Calu3 (cell line): ENCODE results near the gene NRL. TPM values are rescaled to one million over a fixed set of nuclear protein-coding genes. Genes with fewer than 3 reads are reported as not detected.

Source experiments
- BruUV-seq: library from RNA; stranded (reverse); fragments of 400-500 nt; replicated peaks from 2 replicates; lab custom pipeline; 2021; lab: Mats Ljungman, UMichigan
- CTCF ChIA-PET: fragments of 300-600 bp; sonication (Branson Sonifier 250); formaldehyde crosslinking; loops from one replicate; lab custom pipeline; 2022; ENCODE audit warnings: antibody characterized with exemption; lab: Charles Lee
- DNase-seq: peaks from one replicate; pipeline ENCODE4 v3.0.0; 2022
- H3K27ac Mint-ChIP-seq: one replicate; pipeline ENCODE4 v1.8.0; 2022; ENCODE audit warnings: mixed read lengths; ENCODE audit not compliant: unreplicated experiment
- H3K27me3 Mint-ChIP-seq: one replicate; pipeline ENCODE4 v1.8.0; 2022; ENCODE audit warnings: mixed read lengths; ENCODE audit not compliant: unreplicated experiment
- H3K36me3 Mint-ChIP-seq: one replicate; pipeline ENCODE4 v1.8.0; 2022; ENCODE audit warnings: mild to moderate bottlenecking, moderate library complexity, mixed read lengths; ENCODE audit not compliant: insufficient read depth, unreplicated experiment
- H3K4me1 Mint-ChIP-seq: one replicate; pipeline ENCODE4 v1.8.0; 2022; ENCODE audit warnings: mild to moderate bottlenecking, low read depth, mixed read lengths; ENCODE audit not compliant: unreplicated experiment
- H3K4me3 Mint-ChIP-seq: one replicate; pipeline ENCODE4 v1.8.0; 2022; ENCODE audit warnings: mild to moderate bottlenecking, low read depth, moderate library complexity, mixed read lengths; ENCODE audit not compliant: unreplicated experiment
- H3K9me3 Mint-ChIP-seq: one replicate; pipeline ENCODE4 v1.8.0; 2022; ENCODE audit warnings: low read depth, mixed read lengths; ENCODE audit not compliant: unreplicated experiment
- intact Hi-C: fragments of 100-400 bp; cut with micrococcal nuclease; formaldehyde crosslinking; loops from one replicate; pipeline ENCODE4 v1.10.0; 2022; ENCODE audit not compliant: unreplicated experiment
- total RNA-seq: library from RNA; stranded (reverse); gene quantifications from 2 replicates; pipeline ENCODE4 v1.2.3, GENCODE V29; 2022
- TF ChIP-seq, protein P1 (sequence below): fragments of 200-600 bp; IDR thresholded peaks from one replicate; pipeline ENCODE4 v1.8.0; 2022; ENCODE audit warnings: antibody characterized with exemption; ENCODE audit not compliant: unreplicated experiment

NRL gene
- total RNA-seq, 1 experiment from 2014 or later = 2.3 TPM

DNA sequence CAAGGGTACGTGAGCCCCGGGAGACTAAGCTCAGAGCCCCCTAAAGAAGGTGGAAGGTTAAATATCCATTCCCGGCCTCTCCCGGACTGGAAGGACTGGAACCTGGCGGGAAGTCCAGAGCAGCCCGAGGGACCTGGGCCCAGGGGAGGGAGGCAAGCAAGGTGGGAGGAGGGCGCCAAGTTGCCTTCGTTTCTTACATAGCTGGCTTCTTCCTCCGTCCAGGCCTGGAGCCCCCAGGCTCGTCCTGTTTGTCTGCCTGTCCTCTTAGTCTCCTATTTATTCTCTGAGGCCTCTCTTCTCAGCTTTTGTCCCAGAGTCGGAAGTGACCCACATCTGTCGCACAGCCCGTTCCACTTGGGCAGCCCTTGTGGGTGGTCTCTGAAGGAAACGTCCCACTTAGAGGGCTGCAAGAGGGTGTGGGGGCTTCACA is 19.9 kb downstream of the NRL start:
- TF ChIP-seq, protein P1, sequence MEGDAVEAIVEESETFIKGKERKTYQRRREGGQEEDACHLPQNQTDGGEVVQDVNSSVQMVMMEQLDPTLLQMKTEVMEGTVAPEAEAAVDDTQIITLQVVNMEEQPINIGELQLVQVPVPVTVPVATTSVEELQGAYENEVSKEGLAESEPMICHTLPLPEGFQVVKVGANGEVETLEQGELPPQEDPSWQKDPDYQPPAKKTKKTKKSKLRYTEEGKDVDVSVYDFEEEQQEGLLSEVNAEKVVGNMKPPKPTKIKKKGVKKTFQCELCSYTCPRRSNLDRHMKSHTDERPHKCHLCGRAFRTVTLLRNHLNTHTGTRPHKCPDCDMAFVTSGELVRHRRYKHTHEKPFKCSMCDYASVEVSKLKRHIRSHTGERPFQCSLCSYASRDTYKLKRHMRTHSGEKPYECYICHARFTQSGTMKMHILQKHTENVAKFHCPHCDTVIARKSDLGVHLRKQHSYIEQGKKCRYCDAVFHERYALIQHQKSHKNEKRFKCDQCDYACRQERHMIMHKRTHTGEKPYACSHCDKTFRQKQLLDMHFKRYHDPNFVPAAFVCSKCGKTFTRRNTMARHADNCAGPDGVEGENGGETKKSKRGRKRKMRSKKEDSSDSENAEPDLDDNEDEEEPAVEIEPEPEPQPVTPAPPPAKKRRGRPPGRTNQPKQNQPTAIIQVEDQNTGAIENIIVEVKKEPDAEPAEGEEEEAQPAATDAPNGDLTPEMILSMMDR = no peak
- Mint-ChIP-seq H3K27me3 (no peaks in the 10 kb centered on the region), H3K36me3 (peaks cover 43% of the 10 kb centered on the region), H3K4me3 (peak overlapping the region; percentile 92), H3K4me1 (peaks cover 27% of the 10 kb centered on the region), H3K9me3 (no peaks in the 10 kb centered on the region), H3K27ac (peak overlapping the region; percentile 94)
- intact Hi-C loops = no loop called here
- CTCF ChIA-PET = interaction anchor here (0.6 to 5.7 kb wide), 6 partner anchors 14 to 103 kb away, joined by 3 to 68 read pairs (median 14); partner anchors contain the start of genes DCAF11, IRF9 and NRL
- BruUV-seq = no TSS peak
- no peak for DNase-seq

DNA sequence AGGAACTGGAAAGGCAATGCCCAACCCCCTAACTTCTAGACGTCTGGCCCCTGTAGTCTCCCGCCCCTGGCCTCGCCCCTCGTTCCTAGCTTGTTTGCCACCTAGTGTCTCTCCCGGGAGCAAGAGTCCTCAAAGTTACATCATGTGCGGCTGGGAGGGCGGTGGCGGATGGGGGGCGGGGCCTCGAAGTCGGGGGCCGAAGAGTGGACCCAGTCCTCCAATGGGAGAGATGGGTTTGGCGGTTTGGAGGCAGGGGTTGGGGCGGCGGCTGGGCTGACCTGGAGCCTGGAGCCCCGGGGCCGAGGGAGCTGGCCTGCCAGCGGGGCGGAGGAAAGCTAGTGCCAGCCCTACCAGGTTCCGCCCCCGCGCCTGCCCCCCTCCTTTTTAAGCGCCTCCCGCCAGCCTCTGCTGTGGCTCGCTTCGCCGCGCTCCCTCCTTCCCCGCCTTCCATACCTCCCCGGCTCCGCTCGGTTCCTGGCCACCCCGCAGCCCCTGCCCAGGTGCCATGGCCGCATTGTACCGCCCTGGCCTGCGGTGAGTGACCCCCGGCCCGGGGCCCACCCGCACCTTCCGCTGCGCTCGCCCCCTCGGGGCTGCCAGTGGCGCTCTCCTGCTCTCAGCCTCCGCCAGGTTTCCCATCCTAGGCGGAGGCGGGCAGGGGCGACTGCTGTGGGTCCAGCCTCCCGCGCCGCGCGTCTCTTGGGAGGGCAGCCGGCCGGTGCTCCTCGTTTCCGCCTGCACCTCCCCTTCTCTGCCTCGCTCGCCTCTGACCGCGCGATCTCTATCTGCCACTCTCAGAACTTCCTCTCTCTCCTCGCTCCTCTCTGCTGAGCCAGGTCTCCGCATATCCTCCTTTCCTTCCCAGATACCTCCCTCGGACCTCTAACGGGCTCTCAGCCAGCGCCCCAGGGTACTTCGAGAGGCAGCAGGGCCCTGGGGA is 20.6 kb downstream of the NRL start, which contains the start of gene PCK2:
Gene PCK2 (plus strand): TSS at position 411 of the 940 bp plus-strand sequence. CDS start 95 bp downstream, at position 506.
- BruUV-seq = TSS peak; percentile 61
- H3K4me3 Mint-ChIP-seq = peak within 1 kb of the TSS; percentile 92
- peak within 1 kb of the TSS; percentile 94 for H3K27ac Mint-ChIP-seq
- H3K9me3 Mint-ChIP-seq = no peaks in the 10 kb centered on the region
- CTCF ChIA-PET = interaction anchor here (0.6 to 5.7 kb wide), 13 partner anchors 9 to 126 kb away, joined by 3 to 68 read pairs (median 6); partner anchors contain the start of genes DCAF11, IRF9, NRL and PSME1
- H3K27me3 Mint-ChIP-seq = no peaks in the 10 kb centered on the region
- intact Hi-C loops = no loop called here
- peak; percentile 96 for DNase-seq
- peaks cover 27% of the 10 kb centered on the region for H3K4me1 Mint-ChIP-seq
- TF ChIP-seq, protein P1 = no peak
- peaks cover 40% of the 10 kb centered on the region for H3K36me3 Mint-ChIP-seq

DNA sequence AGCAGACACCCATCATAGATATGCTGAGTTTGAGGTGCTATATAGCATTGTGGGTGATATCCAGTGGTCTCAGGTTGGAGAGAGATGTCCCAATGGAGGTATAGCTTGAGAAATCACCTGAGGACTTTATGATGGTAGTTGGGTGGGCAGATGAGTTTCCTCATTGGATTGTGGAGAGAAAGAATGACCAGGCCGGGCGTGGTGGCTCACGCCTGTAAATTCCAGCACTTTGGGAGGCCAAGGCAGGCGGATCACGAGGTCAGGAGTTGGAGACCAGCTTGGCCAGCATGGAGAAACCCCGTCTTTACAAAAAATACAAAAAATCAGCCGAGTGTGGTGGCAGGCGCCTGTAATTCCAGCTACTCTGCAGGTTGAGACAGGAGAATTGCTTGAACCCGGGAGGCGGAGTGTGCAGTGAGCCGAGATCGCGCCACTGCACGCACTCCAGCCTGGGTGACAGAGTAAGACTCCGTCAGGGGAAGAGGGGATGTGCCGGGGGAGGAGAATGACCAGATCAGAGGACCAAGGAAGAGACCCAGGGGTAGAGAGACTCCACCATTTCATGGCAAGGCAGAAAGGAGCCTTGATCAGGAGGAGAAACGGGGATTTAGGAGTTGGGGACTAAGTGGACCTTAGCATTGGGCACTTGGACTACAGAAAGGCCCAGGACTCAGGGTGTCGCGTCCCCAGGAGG is 21.4 kb downstream of the NRL start:
- TF ChIP-seq, protein P1 = no peak
- CTCF ChIA-PET = interaction anchor here (0.7 to 5.7 kb wide), 13 partner anchors 10 to 127 kb away, joined by 3 to 68 read pairs (median 5); partner anchors contain the start of genes DCAF11, EMC9, IRF9 and NRL
- peaks cover 40% of the 10 kb centered on the region for H3K36me3 Mint-ChIP-seq
- intact Hi-C loops = no loop called here
- BruUV-seq = TSS peak; percentile 69
- peak overlapping the region; percentile 92 for H3K4me3 Mint-ChIP-seq
- H3K4me1 Mint-ChIP-seq = peaks cover 27% of the 10 kb centered on the region
- H3K27ac Mint-ChIP-seq = peak overlapping the region; percentile 94
- DNase-seq = no peak
- no peaks in the 10 kb centered on the region for H3K27me3 Mint-ChIP-seq
- H3K9me3 Mint-ChIP-seq = no peaks in the 10 kb centered on the region

DNA sequence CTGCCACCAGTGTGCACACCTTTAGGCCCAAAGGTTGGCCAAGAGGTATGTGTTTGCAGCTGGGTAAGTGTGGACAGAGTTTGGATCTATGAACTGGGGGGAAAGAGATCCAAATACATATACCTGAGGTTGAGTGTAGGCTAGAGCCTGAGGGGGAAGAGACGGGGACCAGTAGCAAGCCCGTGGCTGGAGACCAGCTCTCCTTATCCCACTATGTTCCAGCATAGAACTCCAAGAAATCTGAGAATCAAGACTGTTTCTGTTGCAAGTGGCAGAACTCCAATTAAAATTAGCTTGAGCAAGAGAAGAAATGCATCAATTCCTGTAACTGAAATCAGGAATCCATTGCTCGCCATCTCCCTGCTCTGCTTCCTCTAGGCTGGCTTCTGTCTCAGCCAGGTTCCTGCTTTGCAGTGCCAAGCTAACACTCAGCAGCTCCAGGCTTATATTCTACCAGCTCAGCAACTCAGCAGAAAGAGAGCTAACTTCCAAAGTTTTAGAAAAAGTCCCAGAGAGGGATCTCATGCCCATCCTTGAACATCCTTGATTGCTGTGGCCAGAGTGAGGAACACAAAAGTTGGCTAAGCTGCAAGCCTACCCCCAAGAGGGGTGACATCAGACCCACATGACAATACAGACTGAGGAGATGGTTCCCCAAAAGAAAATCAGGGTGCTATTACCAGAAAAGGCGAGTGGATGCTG is 22.1 kb downstream of the NRL start:
- peak overlapping the region; percentile 92 for H3K4me3 Mint-ChIP-seq
- intact Hi-C loops = no loop called here

More for the DNA sequence above, 22.1 kb downstream of the NRL start:
- no TSS peak for BruUV-seq
- H3K4me1 Mint-ChIP-seq = peaks cover 27% of the 10 kb centered on the region
- H3K9me3 Mint-ChIP-seq = no peaks in the 10 kb centered on the region
- H3K36me3 Mint-ChIP-seq = peaks cover 35% of the 10 kb centered on the region
- no peak for DNase-seq
- TF ChIP-seq, protein P1 = no peak
- peak overlapping the region; percentile 94 for H3K27ac Mint-ChIP-seq
- no peaks in the 10 kb centered on the region for H3K27me3 Mint-ChIP-seq
- CTCF ChIA-PET = interaction anchor here (0.9 to 5.7 kb wide), 7 partner anchors 12 to 49 kb away, joined by 3 to 68 read pairs (median 5); partner anchors contain the start of genes DCAF11, EMC9, NRL and PSME1
